ENCODE measurements around the gene RBFOX1. TPM values are rescaled to one million over a fixed set of nuclear protein-coding genes. Genes with fewer than 3 reads are reported as not detected.
A peak's percentile ranks its signal among the peaks of the same experiment; 100 is the strongest.

RBFOX1 gene
- polyA plus RNA-seq, 1 donor from 2014 or later, result 56.8 TPM

GRCh38 chr16:7532534-7532933 is 199.9 kb downstream of the RBFOX1 start:
- TF ChIP-seq RAD21 (conservative IDR thresholded peaks at IDR 0.05) (no peak), CTCF (IDR thresholded peaks at IDR 0.05; ENCODE audit: poor library complexity, severe bottlenecking) (no peak), SMC3 (conservative IDR thresholded peaks at IDR 0.05; ENCODE audit: poor library complexity) (no peak), EP300 (conservative IDR thresholded peaks at IDR 0.05; ENCODE audit: poor library complexity, severe bottlenecking) (no peak), MXI1 (conservative IDR thresholded peaks at IDR 0.05; ENCODE audit: poor library complexity, severe bottlenecking) (no peak), TAF1 (IDR thresholded peaks at IDR 0.05; ENCODE audit: low read depth) (no peak), EZH2 (IDR thresholded peaks at IDR 0.05; ENCODE audit: borderline replicate concordance, insufficient read depth, low read length, poor library complexity, severe bottlenecking) (no peak), REST (IDR thresholded peaks at IDR 0.05; ENCODE audit: borderline replicate concordance) (no peak), POLR2AphosphoS5 (IDR thresholded peaks at IDR 0.05) (no peak)
- Histone ChIP-seq H3K27me3 (ENCODE audit: insufficient read depth, low read depth, low read length) (no peaks in the 10 kb centered on the region), H3K9ac (ENCODE audit: low read length) (no peak overlapping the region), H4K20me1 (ENCODE audit: insufficient read depth) (no peaks in the 10 kb centered on the region), H3K36me3 (ENCODE audit: insufficient read depth, low read length) (no peaks in the 10 kb centered on the region), H3K4me2 (ENCODE audit: low read length) (no peak overlapping the region), H3F3A (ENCODE audit: insufficient read depth, low read length, poor library complexity, severe bottlenecking) (peaks cover 4% of the 10 kb centered on the region), H3K27ac (ENCODE audit: low read length) (no peak overlapping the region), H3K4me3 (ENCODE audit: low read length) (no peak overlapping the region), H3K9me3 (ENCODE audit: low read length) (no peaks in the 10 kb centered on the region), H3K79me2 (replicated peaks; ENCODE audit: insufficient read depth, low read length) (no peaks in the 10 kb centered on the region), H3K9me2 (ENCODE audit: insufficient read depth, low read length) (no peaks in the 10 kb centered on the region), H2AFZ (ENCODE audit: low read depth, low read length) (no peak overlapping the region)

GRCh38 chr16:7534749-7535148 is 202.1 kb downstream of the RBFOX1 start:
- H3K79me2 ChIP-seq (replicated peaks; ENCODE audit: insufficient read depth, low read length), result no peaks in the 10 kb centered on the region
- H3K36me3 ChIP-seq (ENCODE audit: insufficient read depth, low read length), result no peaks in the 10 kb centered on the region
- peaks cover 4% of the 10 kb centered on the region for H3F3A ChIP-seq (ENCODE audit: insufficient read depth, low read length, poor library complexity, severe bottlenecking)
- no peak overlapping the region for H2AFZ ChIP-seq (ENCODE audit: low read depth, low read length)
- no peak overlapping the region for H3K9ac ChIP-seq (ENCODE audit: low read length)
- no peaks in the 10 kb centered on the region for H4K20me1 ChIP-seq (ENCODE audit: insufficient read depth)
- peak overlapping the region; percentile 18 for H3K4me3 ChIP-seq (ENCODE audit: low read length)
- H3K9me2 ChIP-seq (ENCODE audit: insufficient read depth, low read length), result no peaks in the 10 kb centered on the region
- H3K27me3 ChIP-seq (ENCODE audit: insufficient read depth, low read depth, low read length), result no peaks in the 10 kb centered on the region
- H3K9me3 ChIP-seq (ENCODE audit: low read length), result no peaks in the 10 kb centered on the region
- H3K27ac ChIP-seq (ENCODE audit: low read length), result peak overlapping the region; percentile 38
- no peak overlapping the region for H3K4me2 ChIP-seq (ENCODE audit: low read length)
- TF ChIP-seq EP300 (conservative IDR thresholded peaks at IDR 0.05; ENCODE audit: poor library complexity, severe bottlenecking) (no peak), POLR2AphosphoS5 (IDR thresholded peaks at IDR 0.05) (peak; percentile 16)

GRCh38 chr16:7541026-7541425 is 208.4 kb downstream of the RBFOX1 start:
- no peaks in the 10 kb centered on the region for H4K20me1 ChIP-seq (ENCODE audit: insufficient read depth)
- TF ChIP-seq TAF1 (IDR thresholded peaks at IDR 0.05; ENCODE audit: low read depth) (no peak), REST (IDR thresholded peaks at IDR 0.05; ENCODE audit: borderline replicate concordance) (no peak), POLR2AphosphoS5 (IDR thresholded peaks at IDR 0.05) (no peak), MXI1 (conservative IDR thresholded peaks at IDR 0.05; ENCODE audit: poor library complexity, severe bottlenecking) (no peak), CTCF (IDR thresholded peaks at IDR 0.05; ENCODE audit: poor library complexity, severe bottlenecking) (no peak), EZH2 (IDR thresholded peaks at IDR 0.05; ENCODE audit: borderline replicate concordance, insufficient read depth, low read length, poor library complexity, severe bottlenecking) (no peak)
- no peak overlapping the region for H2AFZ ChIP-seq (ENCODE audit: low read depth, low read length)
- H3K79me2 ChIP-seq (replicated peaks; ENCODE audit: insufficient read depth, low read length), result no peaks in the 10 kb centered on the region
- no peaks in the 10 kb centered on the region for H3K27me3 ChIP-seq (ENCODE audit: insufficient read depth, low read depth, low read length)
- H3K9me3 ChIP-seq (ENCODE audit: low read length), result no peaks in the 10 kb centered on the region
- H3F3A ChIP-seq (ENCODE audit: insufficient read depth, low read length, poor library complexity, severe bottlenecking), result no peaks in the 10 kb centered on the region
- H3K9me2 ChIP-seq (ENCODE audit: insufficient read depth, low read length), result no peaks in the 10 kb centered on the region
- H3K9ac ChIP-seq (ENCODE audit: low read length), result no peak overlapping the region
- H3K36me3 ChIP-seq (ENCODE audit: insufficient read depth, low read length), result no peaks in the 10 kb centered on the region
- H3K4me2 ChIP-seq (ENCODE audit: low read length), result no peak overlapping the region
- H3K27ac ChIP-seq (ENCODE audit: low read length), result no peak overlapping the region
- H3K4me3 ChIP-seq (ENCODE audit: low read length), result no peak overlapping the region
